Uterus (tissue), 2 donors: ENCODE results near the gene MCCC2.

Experiments used
- CTCF ChIP-seq, 4 experiments: fragments of 200-600 bp in 2 of 4; fragments of 450-650 bp in 2 of 4; sonication (generic) in 2 of 4; IDR thresholded peaks; one replicate each; pipeline ENCODE4 v1.5.1; 2016 to 2019; ENCODE audit warnings: antibody characterized with exemption in 4 of 4, mild to moderate bottlenecking in 2 of 4, moderate library complexity in 1 of 4
- POLR2A ChIP-seq, 2 donors: fragments of 450-650 bp; IDR thresholded peaks; one replicate each; pipeline ENCODE4 v1.6.1; 2016; ENCODE audit warnings: antibody characterized with exemption in 2 of 2, mild to moderate bottlenecking in 1 of 2, moderate library complexity in 1 of 2

GRCh38 chr5:71700803-71701202 is 113.7 kb downstream of the MCCC2 start:
- TF ChIP-seq CTCF (IDR thresholded peaks at IDR 0.05) = no peak
- no peak for TF ChIP-seq POLR2A (IDR thresholded peaks at IDR 0.05)
